GM12878 (cell line): ENCODE data around the gene TUT4. TPM values are rescaled to one million over a fixed set of nuclear protein-coding genes. Genes with fewer than 3 reads are reported as not detected.

Experiments used
- CHD1 ChIP-seq: IDR thresholded peaks from 2 replicates; pipeline ENCODE4 v1.6.1; 2012; ENCODE audit warnings: low read depth, low read length, improper control_type of control experiment
- CHD2 ChIP-seq: IDR thresholded peaks from 2 replicates; pipeline ENCODE4 v1.6.1; 2011; ENCODE audit warnings: low read depth, low read length, improper control_type of control experiment, borderline replicate concordance
- CUX1 ChIP-seq: IDR thresholded peaks from 2 replicates; pipeline ENCODE4 v1.6.1; 2012; ENCODE audit warnings: improper control_type of control experiment, low read depth, low read length; ENCODE audit not compliant: insufficient replicate concordance
- JUNB ChIP-seq: IDR thresholded peaks from 2 replicates; pipeline ENCODE4 v1.6.1; 2016; ENCODE audit warnings: antibody characterized with exemption, mild to moderate bottlenecking
- KDM1A ChIP-seq: fragments of 200-600 bp; sonication (generic); IDR thresholded peaks from 2 replicates; pipeline ENCODE4 v1.6.1; 2016; ENCODE audit warnings: borderline replicate concordance
- MEF2A ChIP-seq: IDR thresholded peaks from 2 replicates; pipeline ENCODE4 v1.6.1; 2011; ENCODE audit warnings: low read depth, mild to moderate bottlenecking, low read length, moderate library complexity; ENCODE audit not compliant: insufficient read depth
- NBN ChIP-seq: fragments of 450-650 bp; IDR thresholded peaks from 2 replicates; pipeline ENCODE4 v1.6.1; 2016
- PAX8 ChIP-seq: fragments of 450-650 bp; IDR thresholded peaks from 2 replicates; pipeline ENCODE4 v1.6.1; 2017; ENCODE audit warnings: mild to moderate bottlenecking, moderate library complexity
- POLR2AphosphoS5 ChIP-seq: IDR thresholded peaks from 2 replicates; pipeline ENCODE4 v1.6.1; 2011; ENCODE audit warnings: mild to moderate bottlenecking, low read length, inconsistent platforms
- RAD21 ChIP-seq: IDR thresholded peaks from 2 replicates; pipeline ENCODE4 v1.6.1; 2011; ENCODE audit warnings: mild to moderate bottlenecking, low read depth, low read length, moderate library complexity; ENCODE audit not compliant: insufficient read depth
- SKIL ChIP-seq: fragments of 450-650 bp; IDR thresholded peaks from 2 replicates; pipeline ENCODE4 v1.6.1; 2017; ENCODE audit warnings: mild to moderate bottlenecking, low read depth, inconsistent platforms; ENCODE audit not compliant: poor library complexity, severe bottlenecking
- USF1 ChIP-seq: IDR thresholded peaks from 2 replicates; pipeline ENCODE4 v1.6.1; 2011; ENCODE audit warnings: borderline replicate concordance, low read depth, mild to moderate bottlenecking, moderate library complexity, mixed read lengths, low read length; ENCODE audit not compliant: insufficient read depth; ENCODE audit errors: extremely low read length
- ZBTB33 ChIP-seq: fragments of 450-650 bp; IDR thresholded peaks from 2 replicates; pipeline ENCODE4 v1.6.1; 2017; ENCODE audit warnings: mild to moderate bottlenecking
- ZNF592 ChIP-seq: fragments of 450-650 bp; IDR thresholded peaks from 2 replicates; pipeline ENCODE4 v1.6.1; 2017; ENCODE audit warnings: mild to moderate bottlenecking, moderate library complexity
- polyA plus RNA-seq, 11 experiments: library from polyadenylated mRNA; depleted of rRNA in 4 of 11; unstranded in 6 of 11; stranded (reverse) in 5 of 11; fragments of >200 nt; fragmentation: Nextera tagmentation in 4 of 11; fragmentation: Illumina TruSeq in 1 of 11; extraction: Ambion mirVana in 4 of 11; extraction: Trizol in 1 of 11; gene quantifications; 1 replicate in 1 of 11; 2 replicates in 10 of 11; pipeline versions ENCODE4 v1.2.1 to v1.2.3, GENCODE V29; 2011 to 2016; ENCODE audit warnings: inconsistent platforms in 2 of 11, missing spikeins in 2 of 11, low read depth in 1 of 11
- total RNA-seq, 4 experiments: library from RNA; depleted of rRNA in 3 of 4; stranded (reverse); fragments of >200 nt in 3 of 4; fragmentation: Illumina TruSeq in 1 of 4; extraction: Trizol in 1 of 4; gene quantifications; 2 replicates each; pipeline versions ENCODE4 v1.2.1 to v1.2.3, GENCODE V29; 2013 to 2021

The TUT4 gene
- total and polyA plus RNA-seq, 10 of the 15 experiments (the other 5 are each of a cell fraction or from before 2014, with no cell fraction given): 9.4 to 40.7 (median 27.6) TPM

- TF ChIP-seq CUX1 (no peak), SKIL (peak; percentile 51), CHD2 (peak; percentile 72; the same call in 1 of the 2 replicates), PAX8 (peak; percentile 66; the same call in 1 of the 2 replicates), JUNB (no peak), KDM1A (no peak), CHD1 (no peak), ZNF592 (no peak), POLR2AphosphoS5 (peak; percentile 97), ZBTB33 (no peak), NBN (peak; percentile 92), USF1 (no peak), RAD21 (peak; percentile 31; the same call in 1 of the 2 replicates), MEF2A (no peak)
Measured at GRCh38 chr1:52404116-52404974, 148.5 kb downstream of the TUT4 start, which contains the start of the genes ORC1 and PRPF38A (continued).
